Measurements from ENCODE around the gene CD81.

CD81 gene

GRCh38 chr11:2424811-2425495, 47.8 kb downstream of the CD81 start:
- TF ChIP-seq, protein P1, sequence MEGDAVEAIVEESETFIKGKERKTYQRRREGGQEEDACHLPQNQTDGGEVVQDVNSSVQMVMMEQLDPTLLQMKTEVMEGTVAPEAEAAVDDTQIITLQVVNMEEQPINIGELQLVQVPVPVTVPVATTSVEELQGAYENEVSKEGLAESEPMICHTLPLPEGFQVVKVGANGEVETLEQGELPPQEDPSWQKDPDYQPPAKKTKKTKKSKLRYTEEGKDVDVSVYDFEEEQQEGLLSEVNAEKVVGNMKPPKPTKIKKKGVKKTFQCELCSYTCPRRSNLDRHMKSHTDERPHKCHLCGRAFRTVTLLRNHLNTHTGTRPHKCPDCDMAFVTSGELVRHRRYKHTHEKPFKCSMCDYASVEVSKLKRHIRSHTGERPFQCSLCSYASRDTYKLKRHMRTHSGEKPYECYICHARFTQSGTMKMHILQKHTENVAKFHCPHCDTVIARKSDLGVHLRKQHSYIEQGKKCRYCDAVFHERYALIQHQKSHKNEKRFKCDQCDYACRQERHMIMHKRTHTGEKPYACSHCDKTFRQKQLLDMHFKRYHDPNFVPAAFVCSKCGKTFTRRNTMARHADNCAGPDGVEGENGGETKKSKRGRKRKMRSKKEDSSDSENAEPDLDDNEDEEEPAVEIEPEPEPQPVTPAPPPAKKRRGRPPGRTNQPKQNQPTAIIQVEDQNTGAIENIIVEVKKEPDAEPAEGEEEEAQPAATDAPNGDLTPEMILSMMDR (IDR thresholded peaks at IDR 0.05; ENCODE audit: insufficient read depth, missing control alignments): no peak
- no peak for FAIRE-seq
- no peak for DNase-seq (ENCODE audit: insufficient read length, low spot score)

GRCh38 chr11:2425506-2425905, 48.4 kb downstream of the CD81 start:
- TF ChIP-seq, protein P1 (IDR thresholded peaks at IDR 0.05; ENCODE audit: insufficient read depth, missing control alignments): no peak
- DNase-seq (ENCODE audit: insufficient read length, low spot score) (no peak), FAIRE-seq (no peak)

- FAIRE-seq: no peak
- TF ChIP-seq, protein P1 (IDR thresholded peaks at IDR 0.05; ENCODE audit: insufficient read depth, missing control alignments): no peak
Measured at GRCh38 chr11:2426221-2426620, 49.1 kb downstream of the CD81 start.

GRCh38 chr11:2426826-2427521, 49.9 kb downstream of the CD81 start:
- TF ChIP-seq, protein P1 (IDR thresholded peaks at IDR 0.05; ENCODE audit: insufficient read depth, missing control alignments): no peak
- DNase-seq (ENCODE audit: insufficient read length, low spot score) (no peak), FAIRE-seq (no peak)

More at GRCh38 chr11:2426221-2426620, 49.1 kb downstream of the CD81 start:
- DNase-seq (ENCODE audit: insufficient read length, low spot score): no peak

DNA sequence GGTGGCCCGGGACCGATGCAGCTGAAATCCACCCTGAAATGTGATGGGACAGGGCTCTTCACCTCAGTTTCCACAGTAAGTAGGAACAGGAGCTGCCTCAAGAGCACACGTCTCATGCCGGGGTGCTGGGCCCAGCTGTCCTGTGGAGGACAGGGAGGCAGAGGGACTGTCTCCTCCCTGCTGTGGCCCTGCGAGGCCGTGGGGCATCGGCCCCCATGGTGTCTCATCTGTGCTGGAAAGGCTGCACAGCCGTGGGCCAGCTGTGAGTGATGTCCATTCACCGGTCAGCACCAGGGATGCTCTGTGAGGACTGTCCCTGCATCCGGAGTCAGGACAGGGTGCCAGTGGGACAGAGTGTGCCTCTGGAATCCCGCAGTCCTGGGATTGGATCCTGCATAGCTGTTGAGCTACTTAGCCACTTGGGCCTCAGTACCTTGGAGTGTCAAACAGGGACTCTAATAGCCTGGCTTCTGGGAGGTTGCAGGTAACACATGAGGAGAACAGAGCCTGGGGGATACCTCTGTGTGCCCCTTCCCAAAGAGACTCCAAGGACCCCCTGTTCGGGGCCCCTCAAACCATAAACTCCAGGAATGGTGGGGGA, 50.7 kb downstream of the CD81 start:
- TF ChIP-seq, protein P1 (IDR thresholded peaks at IDR 0.05; ENCODE audit: insufficient read depth, missing control alignments): no peak
- DNase-seq (ENCODE audit: insufficient read length, low spot score) (no peak), FAIRE-seq (no peak)

DNA sequence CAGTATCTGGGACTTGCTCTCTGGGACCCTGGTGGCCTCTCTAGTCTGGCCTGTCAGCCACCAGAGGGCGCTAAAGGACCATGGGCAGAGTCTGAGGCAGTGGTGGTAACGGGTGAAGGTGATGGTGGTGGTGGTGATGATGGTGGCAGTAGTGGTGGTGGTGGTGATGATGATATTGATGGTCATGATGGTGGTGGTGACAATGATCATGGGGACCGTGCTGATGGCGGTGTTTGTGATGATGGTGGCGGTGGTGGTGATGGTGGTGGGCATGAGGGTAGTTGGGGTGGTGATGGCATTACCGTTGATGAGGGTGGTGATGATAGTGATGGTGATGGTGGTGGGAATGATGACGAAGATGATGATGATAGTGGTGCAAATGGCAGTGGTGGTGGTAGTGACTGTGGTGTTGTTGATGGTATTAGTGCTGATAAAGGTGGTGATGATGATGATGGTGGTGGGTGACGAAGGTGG, 51.2 kb downstream of the CD81 start:
- no peak for DNase-seq (ENCODE audit: insufficient read length, low spot score)

More for the DNA sequence above, 51.2 kb downstream of the CD81 start:
- TF ChIP-seq, protein P1 (IDR thresholded peaks at IDR 0.05; ENCODE audit: insufficient read depth, missing control alignments): peak; percentile 77
- no peak for FAIRE-seq
